ENCODE data around the gene PSMC3.

Gene PSMC3

GRCh38 chr11:47437746-47438418, 11.6 kb upstream of the PSMC3 start:
- Histone ChIP-seq H3K4me1 (ENCODE audit: insufficient read depth, low read length) (peaks cover 9% of the 10 kb centered on the region), H3K36me3 (ENCODE audit: insufficient read depth, low read length) (no peaks in the 10 kb centered on the region), H2AFZ (ENCODE audit: low read depth, low read length) (peak overlapping the region; percentile 39), H3K9me3 (ENCODE audit: low read length) (no peaks in the 10 kb centered on the region), H3K4me3 (ENCODE audit: low read length) (no peak overlapping the region), H3K27me3 (ENCODE audit: insufficient read depth, low read length) (no peaks in the 10 kb centered on the region)

DNA sequence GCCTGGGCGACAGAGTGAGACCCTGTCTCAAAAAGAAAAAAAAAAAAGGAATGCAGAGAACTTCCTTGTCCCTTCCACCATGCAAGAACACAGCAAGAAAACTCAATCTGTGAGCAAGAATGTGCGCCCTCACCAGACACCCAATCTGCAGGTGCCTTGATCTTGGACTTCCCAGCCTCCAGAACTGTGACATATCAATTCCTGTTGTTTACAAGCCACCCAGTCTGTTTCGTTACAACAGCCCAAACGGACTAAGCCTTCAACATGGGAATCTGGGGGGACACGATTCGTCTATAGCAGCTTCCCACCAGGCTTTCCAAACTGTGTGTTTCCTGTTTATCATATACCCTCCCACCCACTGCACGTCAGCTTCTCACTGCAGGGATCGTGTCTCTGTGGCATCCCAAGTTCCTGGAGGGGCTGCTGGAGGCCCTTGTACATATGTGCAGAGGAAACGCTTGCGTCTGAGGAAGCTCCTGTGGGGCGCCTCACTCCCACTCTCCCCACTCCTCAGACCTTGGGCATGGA, 11.0 kb upstream of the PSMC3 start:
- H3K27me3 ChIP-seq (ENCODE audit: insufficient read depth, low read length), result no peaks in the 10 kb centered on the region
- H2AFZ ChIP-seq (ENCODE audit: low read depth, low read length), result peak overlapping the region; percentile 39
- H3K4me3 ChIP-seq (ENCODE audit: low read length), result no peak overlapping the region
- no peaks in the 10 kb centered on the region for H3K9me3 ChIP-seq (ENCODE audit: low read length)
- H3K36me3 ChIP-seq (ENCODE audit: insufficient read depth, low read length), result no peaks in the 10 kb centered on the region
- H3K4me1 ChIP-seq (ENCODE audit: insufficient read depth, low read length), result peaks cover 9% of the 10 kb centered on the region

DNA sequence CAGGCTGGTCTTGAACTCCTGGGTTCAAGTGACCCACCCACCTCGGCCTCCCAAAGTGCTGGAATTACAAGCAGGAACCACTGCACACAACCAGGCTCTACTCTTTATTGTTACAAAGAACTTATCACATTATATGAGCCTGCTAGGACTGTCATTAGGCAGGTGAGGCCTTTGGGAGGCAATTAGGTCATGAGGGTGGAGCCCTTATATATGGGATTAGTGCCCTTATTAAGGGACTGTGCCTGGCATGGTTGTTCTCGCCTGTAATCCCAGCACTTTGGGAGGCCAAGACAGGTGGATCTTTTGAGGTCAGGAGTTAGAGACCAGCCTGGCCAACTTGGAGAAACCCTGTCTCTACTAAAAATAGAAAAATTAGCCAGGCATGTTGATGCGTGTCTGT, 10.5 kb upstream of the PSMC3 start:
- H3K9me3 ChIP-seq (ENCODE audit: low read length), result no peaks in the 10 kb centered on the region
- H3K36me3 ChIP-seq (ENCODE audit: insufficient read depth, low read length), result no peaks in the 10 kb centered on the region
- no peak overlapping the region for H3K4me3 ChIP-seq (ENCODE audit: low read length)
- H3K4me1 ChIP-seq (ENCODE audit: insufficient read depth, low read length), result peaks cover 9% of the 10 kb centered on the region
- H2AFZ ChIP-seq (ENCODE audit: low read depth, low read length), result no peak overlapping the region
- no peaks in the 10 kb centered on the region for H3K27me3 ChIP-seq (ENCODE audit: insufficient read depth, low read length)

GRCh38 chr11:47435687-47436086, 9.4 kb upstream of the PSMC3 start:
- H3K4me3 ChIP-seq (ENCODE audit: low read length), result no peak overlapping the region
- H3K9me3 ChIP-seq (ENCODE audit: low read length), result no peaks in the 10 kb centered on the region
- no peak overlapping the region for H2AFZ ChIP-seq (ENCODE audit: low read depth, low read length)

DNA sequence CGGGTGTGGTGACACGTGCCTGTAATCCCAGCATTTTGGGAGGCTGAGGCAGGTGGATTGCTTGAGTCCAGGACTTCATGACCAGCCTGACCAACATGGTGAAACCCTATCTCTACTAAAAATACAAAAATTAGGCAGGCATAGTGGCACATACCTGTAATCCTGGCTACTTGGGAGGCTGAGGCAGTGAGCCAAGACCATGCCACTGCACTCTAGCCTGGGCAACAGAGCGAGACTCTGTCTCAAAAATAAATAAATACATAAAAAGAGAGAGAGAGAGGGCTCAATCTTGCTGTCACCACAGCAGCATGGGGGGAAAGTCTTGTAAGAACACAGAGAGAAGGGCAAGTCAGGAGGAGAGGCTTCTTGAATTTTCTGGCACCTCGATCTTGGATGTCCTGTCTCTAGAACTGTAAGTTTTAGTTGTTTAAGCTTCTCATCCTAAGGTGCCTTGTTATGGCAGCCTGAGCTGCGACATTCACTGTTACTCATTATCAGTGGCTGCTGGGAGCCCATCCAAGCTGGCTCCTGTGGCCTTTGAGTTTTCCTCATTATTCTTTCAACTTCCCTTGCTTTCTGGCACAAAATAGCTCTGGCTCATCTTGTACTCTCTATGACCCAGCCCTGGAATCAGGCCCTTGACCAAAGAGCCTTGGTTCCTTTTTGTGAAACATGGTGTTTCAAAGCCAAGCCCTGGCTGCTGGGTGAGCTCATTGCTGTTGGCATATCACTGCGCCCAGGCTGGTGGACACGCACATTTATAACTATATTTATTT, 8.0 kb upstream of the PSMC3 start:
- H3K27me3 ChIP-seq (ENCODE audit: insufficient read depth, low read length), result no peaks in the 10 kb centered on the region
- H3K9me3 ChIP-seq (ENCODE audit: low read length), result no peaks in the 10 kb centered on the region
- no peak overlapping the region for H2AFZ ChIP-seq (ENCODE audit: low read depth, low read length)
- H3K4me3 ChIP-seq (ENCODE audit: low read length), result no peak overlapping the region
- H3K36me3 ChIP-seq (ENCODE audit: insufficient read depth, low read length), result no peaks in the 10 kb centered on the region
- H3K4me1 ChIP-seq (ENCODE audit: insufficient read depth, low read length), result peaks cover 9% of the 10 kb centered on the region

More at GRCh38 chr11:47435687-47436086, 9.4 kb upstream of the PSMC3 start:
- no peaks in the 10 kb centered on the region for H3K27me3 ChIP-seq (ENCODE audit: insufficient read depth, low read length)
- peaks cover 9% of the 10 kb centered on the region for H3K4me1 ChIP-seq (ENCODE audit: insufficient read depth, low read length)
- no peaks in the 10 kb centered on the region for H3K36me3 ChIP-seq (ENCODE audit: insufficient read depth, low read length)

DNA sequence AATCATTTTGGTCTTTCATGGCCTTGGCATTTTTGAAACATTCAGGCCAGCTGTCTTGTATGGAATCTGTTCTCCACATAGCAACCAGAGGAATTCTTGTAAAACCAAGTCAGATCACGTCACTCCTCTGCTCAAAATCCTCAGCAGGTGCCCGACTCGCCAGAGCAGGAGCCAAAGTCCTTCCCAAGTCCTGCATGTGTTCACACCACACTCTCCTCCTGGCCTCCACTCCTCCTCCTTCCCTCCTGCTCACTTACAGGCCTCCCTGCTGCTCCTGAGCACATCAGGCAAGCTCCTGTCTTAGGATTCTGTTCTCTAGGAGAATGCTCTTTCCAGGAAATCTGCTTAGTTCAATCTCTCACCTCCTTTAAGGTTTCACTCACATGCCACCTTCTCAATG, 6.9 kb upstream of the PSMC3 start:
- H2AFZ ChIP-seq (ENCODE audit: low read depth, low read length), result no peak overlapping the region
- H3K9me3 ChIP-seq (ENCODE audit: low read length), result no peaks in the 10 kb centered on the region
- peaks cover 9% of the 10 kb centered on the region for H3K4me1 ChIP-seq (ENCODE audit: insufficient read depth, low read length)
- no peak overlapping the region for H3K4me3 ChIP-seq (ENCODE audit: low read length)
- H3K27me3 ChIP-seq (ENCODE audit: insufficient read depth, low read length), result no peaks in the 10 kb centered on the region
- H3K36me3 ChIP-seq (ENCODE audit: insufficient read depth, low read length), result no peaks in the 10 kb centered on the region

GRCh38 chr11:47431356-47432083, 5.3 kb upstream of the PSMC3 start:
- no peak overlapping the region for H2AFZ ChIP-seq (ENCODE audit: low read depth, low read length)
- H3K4me3 ChIP-seq (ENCODE audit: low read length), result no peak overlapping the region
- H3K27me3 ChIP-seq (ENCODE audit: insufficient read depth, low read length), result no peaks in the 10 kb centered on the region
- H3K36me3 ChIP-seq (ENCODE audit: insufficient read depth, low read length), result no peaks in the 10 kb centered on the region
- H3K4me1 ChIP-seq (ENCODE audit: insufficient read depth, low read length), result peaks cover 4% of the 10 kb centered on the region
- H3K9me3 ChIP-seq (ENCODE audit: low read length), result no peaks in the 10 kb centered on the region

DNA sequence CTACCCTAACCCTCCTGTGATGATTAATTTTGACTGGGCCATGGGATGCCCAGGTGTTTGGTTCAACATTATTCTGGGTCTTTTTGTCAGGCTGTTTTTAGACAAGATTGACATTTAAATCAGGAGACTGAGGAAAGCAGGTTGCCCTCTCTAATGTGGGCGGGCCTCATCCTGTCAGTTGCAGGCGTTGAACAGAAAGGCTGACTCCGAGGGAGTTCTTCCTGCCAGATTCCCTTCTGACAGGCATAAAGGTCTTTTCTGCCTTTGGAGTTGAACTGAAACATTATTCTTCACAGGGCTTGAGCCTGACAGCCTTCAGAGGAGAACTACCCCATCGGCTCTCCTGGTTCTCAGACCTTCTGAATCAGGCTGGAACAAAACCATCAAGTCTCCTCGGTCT, 4.3 kb upstream of the PSMC3 start:
- Histone ChIP-seq H3K4me1 (ENCODE audit: insufficient read depth, low read length) (peaks cover 6% of the 10 kb centered on the region), H3K9me3 (ENCODE audit: low read length) (no peaks in the 10 kb centered on the region), H3K36me3 (ENCODE audit: insufficient read depth, low read length) (no peaks in the 10 kb centered on the region), H3K27me3 (ENCODE audit: insufficient read depth, low read length) (no peaks in the 10 kb centered on the region), H2AFZ (ENCODE audit: low read depth, low read length) (no peak overlapping the region), H3K4me3 (ENCODE audit: low read length) (no peak overlapping the region)

- peak overlapping the region; percentile 84 for H3K4me3 ChIP-seq (ENCODE audit: low read length)
- no peaks in the 10 kb centered on the region for H3K27me3 ChIP-seq (ENCODE audit: insufficient read depth, low read length)
- H3K9me3 ChIP-seq (ENCODE audit: low read length), result no peaks in the 10 kb centered on the region
- H2AFZ ChIP-seq (ENCODE audit: low read depth, low read length), result peak overlapping the region; percentile 64
- peaks cover 32% of the 10 kb centered on the region for H3K36me3 ChIP-seq (ENCODE audit: insufficient read depth, low read length)
- H3K4me1 ChIP-seq (ENCODE audit: insufficient read depth, low read length), result peaks cover 11% of the 10 kb centered on the region
These were observed 628 bp downstream of the PSMC3 start for GRCh38 chr11:47425611-47426010.

GRCh38 chr11:47418454-47419259, 7.6 kb downstream of the PSMC3 start:
- Histone ChIP-seq H3K4me3 (ENCODE audit: low read length) (no peak overlapping the region), H3K36me3 (ENCODE audit: insufficient read depth, low read length) (peaks cover 58% of the 10 kb centered on the region), H2AFZ (ENCODE audit: low read depth, low read length) (no peak overlapping the region), H3K9me3 (ENCODE audit: low read length) (no peaks in the 10 kb centered on the region), H3K4me1 (ENCODE audit: insufficient read depth, low read length) (no peaks in the 10 kb centered on the region), H3K27me3 (ENCODE audit: insufficient read depth, low read length) (no peaks in the 10 kb centered on the region)

DNA sequence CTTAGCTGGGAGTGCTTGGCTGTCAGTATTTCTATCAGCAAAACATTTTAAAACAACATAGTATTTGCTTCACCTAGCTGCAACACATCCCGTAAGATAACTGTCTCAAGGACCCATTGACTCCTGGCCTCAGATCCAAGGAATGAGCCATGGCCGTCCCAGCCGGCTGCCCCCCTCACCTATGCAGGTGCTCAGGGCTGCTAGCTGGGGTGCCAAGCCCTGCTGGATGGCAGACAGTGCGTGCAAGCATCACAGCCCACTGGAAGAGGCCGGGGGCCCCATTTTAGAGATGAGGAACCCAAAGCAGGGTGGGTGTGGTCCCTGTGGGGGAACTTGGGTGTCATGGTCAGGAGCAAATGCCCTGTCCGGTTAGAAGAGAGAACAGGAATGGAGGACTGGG, 8.5 kb downstream of the PSMC3 start:
- no peaks in the 10 kb centered on the region for H3K9me3 ChIP-seq (ENCODE audit: low read length)
- no peak overlapping the region for H3K4me3 ChIP-seq (ENCODE audit: low read length)
- no peaks in the 10 kb centered on the region for H3K4me1 ChIP-seq (ENCODE audit: insufficient read depth, low read length)
- H3K36me3 ChIP-seq (ENCODE audit: insufficient read depth, low read length), result peaks cover 52% of the 10 kb centered on the region
- H2AFZ ChIP-seq (ENCODE audit: low read depth, low read length), result no peak overlapping the region
- no peaks in the 10 kb centered on the region for H3K27me3 ChIP-seq (ENCODE audit: insufficient read depth, low read length)

DNA sequence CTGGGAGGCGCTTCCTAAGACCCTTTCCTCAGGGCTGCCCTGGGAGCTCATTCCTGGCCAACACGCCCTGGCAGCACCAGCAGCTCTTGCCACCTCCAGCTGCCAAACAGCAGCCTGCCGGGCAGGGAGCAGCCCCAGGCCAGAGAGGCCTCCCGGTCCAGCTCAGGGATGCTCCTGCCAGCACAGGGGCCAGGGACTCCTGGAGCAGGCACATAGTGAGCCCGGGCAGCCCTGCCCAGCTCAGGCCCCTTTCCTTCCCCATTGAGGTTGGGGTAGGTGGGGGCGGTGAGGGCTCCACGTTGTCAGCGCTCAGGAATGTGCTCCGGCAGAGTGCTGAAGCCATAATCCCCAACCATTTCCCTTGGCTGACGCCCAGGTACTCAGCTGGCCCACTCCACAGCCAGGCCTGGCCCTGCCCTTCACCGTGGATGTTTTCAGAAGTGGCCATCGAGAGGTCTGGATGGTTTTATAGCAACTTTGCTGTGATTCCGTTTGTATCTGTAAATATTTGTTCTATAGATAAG, 10.2 kb downstream of the PSMC3 start:
- H3K4me1 ChIP-seq (ENCODE audit: insufficient read depth, low read length), result no peaks in the 10 kb centered on the region
- H2AFZ ChIP-seq (ENCODE audit: low read depth, low read length), result no peak overlapping the region
- H3K36me3 ChIP-seq (ENCODE audit: insufficient read depth, low read length), result peaks cover 47% of the 10 kb centered on the region
- H3K9me3 ChIP-seq (ENCODE audit: low read length), result no peaks in the 10 kb centered on the region
- H3K4me3 ChIP-seq (ENCODE audit: low read length), result no peak overlapping the region
- H3K27me3 ChIP-seq (ENCODE audit: insufficient read depth, low read length), result no peaks in the 10 kb centered on the region
